Measurements from ENCODE around the gene LRBA. TPM values are rescaled to one million over a fixed set of nuclear protein-coding genes. Genes with fewer than 3 reads are reported as not detected.

Gene LRBA
- total RNA-seq, 1 experiment from 2014 or later, result 77.4 TPM

- Histone ChIP-seq H2AFZ (no peak overlapping the region), H3K9me3 (ENCODE audit: insufficient read depth, low read depth) (no peaks in the 10 kb centered on the region), H3K27me3 (ENCODE audit: insufficient read depth, low read depth) (no peaks in the 10 kb centered on the region), H3K36me3 (ENCODE audit: low read depth) (no peaks in the 10 kb centered on the region), H3F3A (ENCODE audit: insufficient read depth, low read depth) (no peaks in the 10 kb centered on the region), H3K27ac (no peak overlapping the region), H4K20me1 (ENCODE audit: insufficient read depth) (no peaks in the 10 kb centered on the region), H3K79me2 (ENCODE audit: low read depth) (no peaks in the 10 kb centered on the region), H3K9me2 (ENCODE audit: insufficient read depth) (no peaks in the 10 kb centered on the region), H3K4me1 (replicated peaks; ENCODE audit: insufficient read depth) (no peaks in the 10 kb centered on the region), H3K4me2 (no peak overlapping the region), H3K4me3 (no peak overlapping the region)
- no peak for TF ChIP-seq EZH2 (IDR thresholded peaks at IDR 0.05; ENCODE audit: low read depth)
- TF ChIP-seq, protein P1, sequence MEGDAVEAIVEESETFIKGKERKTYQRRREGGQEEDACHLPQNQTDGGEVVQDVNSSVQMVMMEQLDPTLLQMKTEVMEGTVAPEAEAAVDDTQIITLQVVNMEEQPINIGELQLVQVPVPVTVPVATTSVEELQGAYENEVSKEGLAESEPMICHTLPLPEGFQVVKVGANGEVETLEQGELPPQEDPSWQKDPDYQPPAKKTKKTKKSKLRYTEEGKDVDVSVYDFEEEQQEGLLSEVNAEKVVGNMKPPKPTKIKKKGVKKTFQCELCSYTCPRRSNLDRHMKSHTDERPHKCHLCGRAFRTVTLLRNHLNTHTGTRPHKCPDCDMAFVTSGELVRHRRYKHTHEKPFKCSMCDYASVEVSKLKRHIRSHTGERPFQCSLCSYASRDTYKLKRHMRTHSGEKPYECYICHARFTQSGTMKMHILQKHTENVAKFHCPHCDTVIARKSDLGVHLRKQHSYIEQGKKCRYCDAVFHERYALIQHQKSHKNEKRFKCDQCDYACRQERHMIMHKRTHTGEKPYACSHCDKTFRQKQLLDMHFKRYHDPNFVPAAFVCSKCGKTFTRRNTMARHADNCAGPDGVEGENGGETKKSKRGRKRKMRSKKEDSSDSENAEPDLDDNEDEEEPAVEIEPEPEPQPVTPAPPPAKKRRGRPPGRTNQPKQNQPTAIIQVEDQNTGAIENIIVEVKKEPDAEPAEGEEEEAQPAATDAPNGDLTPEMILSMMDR (conservative IDR thresholded peaks at IDR 0.05), result no peak
- no TSS peak for BruUV-seq (replicated peaks)
- DNase-seq, result no peak
- CTCF ChIA-PET, result no interaction called here
- intact Hi-C loops (cut with micrococcal nuclease; ENCODE audit: unreplicated experiment), result no loop called here
- POLR2A ChIA-PET (ENCODE audit: unreplicated experiment), result interaction anchor here (0.6 kb wide), 2 partner anchors 259 to 888 kb away, joined by 3 to 4 read pairs; no protein-coding TSS in a partner anchor
Measured at GRCh38 chr4:150224896-150225591, 790.0 kb downstream of the LRBA start.

- peaks cover 32% of the 10 kb centered on the region for H3K4me1 ChIP-seq (replicated peaks; ENCODE audit: insufficient read depth)
- ChIA-PET CTCF (no interaction called here), POLR2A (ENCODE audit: unreplicated experiment) (no interaction called here)
- no peaks in the 10 kb centered on the region for H3K9me3 ChIP-seq (ENCODE audit: insufficient read depth, low read depth)
- no peak for DNase-seq
- no peaks in the 10 kb centered on the region for H3K79me2 ChIP-seq (ENCODE audit: low read depth)
- H3K27me3 ChIP-seq (ENCODE audit: insufficient read depth, low read depth), result no peaks in the 10 kb centered on the region
- H3K9me2 ChIP-seq (ENCODE audit: insufficient read depth), result no peaks in the 10 kb centered on the region
- H3K4me3 ChIP-seq, result no peak overlapping the region
- no peak for TF ChIP-seq EZH2 (IDR thresholded peaks at IDR 0.05; ENCODE audit: low read depth)
- TF ChIP-seq, protein P1 (conservative IDR thresholded peaks at IDR 0.05), result no peak
- no TSS peak for BruUV-seq (replicated peaks)
- no peaks in the 10 kb centered on the region for H4K20me1 ChIP-seq (ENCODE audit: insufficient read depth)
- intact Hi-C loops (cut with micrococcal nuclease; ENCODE audit: unreplicated experiment), result loop anchor here (10.0 kb wide), 1 partner anchor 135 kb away; no protein-coding TSS in a partner anchor
- no peak overlapping the region for H3K27ac ChIP-seq
- no peak overlapping the region for H2AFZ ChIP-seq
- peaks cover 5% of the 10 kb centered on the region; the same call in 1 of the 2 replicates for H3F3A ChIP-seq (ENCODE audit: insufficient read depth, low read depth)
- no peaks in the 10 kb centered on the region for H3K36me3 ChIP-seq (ENCODE audit: low read depth)
- no peak overlapping the region for H3K4me2 ChIP-seq
Measured at GRCh38 chr4:150219841-150220240, 795.2 kb downstream of the LRBA start.

GRCh38 chr4:150218447-150218846 is 796.6 kb downstream of the LRBA start:
- ChIA-PET POLR2A (ENCODE audit: unreplicated experiment) (no interaction called here), CTCF (no interaction called here)
- Histone ChIP-seq H3K9me3 (ENCODE audit: insufficient read depth, low read depth) (no peaks in the 10 kb centered on the region), H3K4me3 (no peak overlapping the region), H3K9me2 (ENCODE audit: insufficient read depth) (no peaks in the 10 kb centered on the region), H3K27ac (no peak overlapping the region), H3K4me2 (no peak overlapping the region), H3K36me3 (ENCODE audit: low read depth) (no peaks in the 10 kb centered on the region), H3K27me3 (ENCODE audit: insufficient read depth, low read depth) (no peaks in the 10 kb centered on the region), H3K79me2 (ENCODE audit: low read depth) (no peaks in the 10 kb centered on the region), H3K4me1 (replicated peaks; ENCODE audit: insufficient read depth) (peaks cover 43% of the 10 kb centered on the region), H3F3A (ENCODE audit: insufficient read depth, low read depth) (peaks cover 5% of the 10 kb centered on the region; the same call in 1 of the 2 replicates), H4K20me1 (ENCODE audit: insufficient read depth) (no peaks in the 10 kb centered on the region), H2AFZ (no peak overlapping the region)
- no TSS peak for BruUV-seq (replicated peaks)
- no peak for DNase-seq
- TF ChIP-seq, protein P1 (conservative IDR thresholded peaks at IDR 0.05), result no peak
- TF ChIP-seq EZH2 (IDR thresholded peaks at IDR 0.05; ENCODE audit: low read depth), result no peak
- intact Hi-C loops (cut with micrococcal nuclease; ENCODE audit: unreplicated experiment), result loop anchor here (10.0 kb wide), 1 partner anchor 134 kb away; no protein-coding TSS in a partner anchor

Measured in PC-9 (cell line).